ENCODE data around the gene EDAR. TPM values are rescaled to one million over a fixed set of nuclear protein-coding genes. Genes with fewer than 3 reads are reported as not detected.

Gene EDAR
- total RNA-seq, 2 experiments from 2014 or later = not detected

DNA sequence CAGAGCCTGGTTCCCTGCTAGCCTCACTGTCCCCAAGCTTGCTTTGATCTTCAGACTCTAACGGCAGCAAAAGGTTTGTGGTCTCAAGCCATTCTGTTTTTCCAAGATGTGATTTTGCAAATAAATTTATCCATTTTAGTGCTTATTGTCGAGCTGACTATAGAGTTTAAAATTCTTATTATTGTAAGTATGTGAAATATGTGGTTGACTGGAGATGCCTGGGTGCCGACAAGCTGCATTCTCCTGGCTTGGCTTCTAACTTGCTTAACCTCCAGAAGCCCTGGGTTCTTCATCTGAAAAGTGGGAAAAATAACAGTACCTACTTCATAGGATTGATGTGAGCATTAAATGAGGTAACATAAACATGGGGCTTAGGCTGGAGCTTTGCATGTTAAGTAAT lies 9.9 kb upstream of the EDAR start:
- Mint-ChIP-seq H3K9me3 (ENCODE audit: insufficient read depth) (no peaks in the 10 kb centered on the region), H3K27ac (no peak overlapping the region), H3K4me1 (ENCODE audit: low read depth) (peaks cover 7% of the 10 kb centered on the region), H3K36me3 (ENCODE audit: low read depth) (no peaks in the 10 kb centered on the region), H3K4me3 (no peak overlapping the region), H3K27me3 (ENCODE audit: low read depth) (no peaks in the 10 kb centered on the region)
- ChIA-PET CTCF (no interaction called here), POLR2A (no interaction called here)
- no peak for ATAC-seq
- no peak for DNase-seq

DNA sequence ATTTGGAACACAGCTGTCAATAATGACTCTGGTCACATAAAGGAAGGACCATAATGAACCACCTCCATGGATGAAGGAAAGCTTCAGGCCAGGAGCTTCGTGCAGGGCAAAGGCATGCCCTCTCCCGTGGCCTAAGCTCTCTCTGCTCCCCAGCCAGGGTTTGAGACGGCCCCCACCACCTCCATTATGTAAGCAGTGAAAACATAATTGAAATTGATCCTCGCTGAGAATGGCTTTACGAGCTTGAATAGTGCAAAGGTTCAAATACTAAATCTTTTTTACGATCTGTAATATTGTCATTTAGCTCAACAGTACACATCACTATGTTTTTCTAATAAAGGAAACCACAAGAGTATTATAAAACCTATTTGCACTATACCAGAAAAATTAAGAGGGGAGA lies 5.2 kb upstream of the EDAR start:
- H3K27me3 Mint-ChIP-seq (ENCODE audit: low read depth) = no peaks in the 10 kb centered on the region
- no peak overlapping the region for H3K27ac Mint-ChIP-seq
- DNase-seq (no peak), ATAC-seq (no peak)
- no peak overlapping the region for H3K4me3 Mint-ChIP-seq
- ChIA-PET CTCF (interaction anchor here (0.7 kb wide), 1 partner anchor 13 kb away, joined by 3 read pairs; no protein-coding TSS in a partner anchor), POLR2A (no interaction called here)
- H3K4me1 Mint-ChIP-seq (ENCODE audit: low read depth) = no peaks in the 10 kb centered on the region
- H3K9me3 Mint-ChIP-seq (ENCODE audit: insufficient read depth) = no peaks in the 10 kb centered on the region
- no peaks in the 10 kb centered on the region for H3K36me3 Mint-ChIP-seq (ENCODE audit: low read depth)

DNA sequence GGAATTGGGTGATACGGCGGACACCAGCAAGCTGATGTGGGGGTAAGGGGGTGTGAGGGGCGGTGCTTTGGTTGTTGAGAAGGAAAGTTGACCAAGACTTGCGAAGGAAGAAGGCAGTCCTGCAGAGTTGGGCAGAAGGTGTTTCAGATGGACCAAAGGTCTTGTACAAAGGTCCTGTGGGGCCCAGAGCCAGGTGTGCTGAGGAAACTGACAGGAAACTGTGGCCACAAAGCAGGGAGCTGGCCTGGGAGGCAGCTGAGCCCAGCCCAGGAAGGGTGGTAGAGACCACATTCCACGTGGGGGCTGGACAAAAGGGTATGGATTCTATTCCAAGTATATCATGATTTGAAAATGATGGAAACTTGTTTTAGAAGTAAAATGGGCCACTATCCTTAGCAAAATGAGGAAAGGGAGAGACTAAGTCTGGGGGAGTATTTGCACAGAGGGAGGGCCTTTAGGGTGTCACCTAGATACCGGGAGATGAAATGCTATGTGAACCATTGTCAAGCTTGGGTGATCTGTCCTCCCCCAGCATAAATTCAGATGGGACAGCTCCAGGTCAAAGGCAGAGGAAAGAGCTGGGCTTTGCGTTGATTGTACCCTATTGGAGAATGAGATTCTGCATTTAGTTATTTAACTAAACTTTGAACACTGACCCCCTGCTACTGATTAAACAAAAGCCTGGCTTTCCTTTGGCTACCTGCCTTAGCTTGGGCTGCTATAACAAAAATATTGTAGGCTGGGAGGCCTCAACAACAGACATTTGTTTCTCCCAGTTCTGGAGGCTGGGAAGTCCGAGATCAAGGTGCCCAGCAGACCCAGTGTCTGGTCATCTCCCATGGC lies 4.3 kb upstream of the EDAR start:
- ATAC-seq (no peak), DNase-seq (no peak)
- no peak overlapping the region for H3K4me3 Mint-ChIP-seq
- H3K27ac Mint-ChIP-seq = no peak overlapping the region
- H3K27me3 Mint-ChIP-seq (ENCODE audit: low read depth) = no peaks in the 10 kb centered on the region
- H3K4me1 Mint-ChIP-seq (ENCODE audit: low read depth) = no peaks in the 10 kb centered on the region
- H3K9me3 Mint-ChIP-seq (ENCODE audit: insufficient read depth) = no peaks in the 10 kb centered on the region
- no peaks in the 10 kb centered on the region for H3K36me3 Mint-ChIP-seq (ENCODE audit: low read depth)
- CTCF ChIA-PET = interaction anchor here (0.7 kb wide), 1 partner anchor 14 kb away, joined by 3 read pairs; no protein-coding TSS in a partner anchor
- POLR2A ChIA-PET = no interaction called here

DNA sequence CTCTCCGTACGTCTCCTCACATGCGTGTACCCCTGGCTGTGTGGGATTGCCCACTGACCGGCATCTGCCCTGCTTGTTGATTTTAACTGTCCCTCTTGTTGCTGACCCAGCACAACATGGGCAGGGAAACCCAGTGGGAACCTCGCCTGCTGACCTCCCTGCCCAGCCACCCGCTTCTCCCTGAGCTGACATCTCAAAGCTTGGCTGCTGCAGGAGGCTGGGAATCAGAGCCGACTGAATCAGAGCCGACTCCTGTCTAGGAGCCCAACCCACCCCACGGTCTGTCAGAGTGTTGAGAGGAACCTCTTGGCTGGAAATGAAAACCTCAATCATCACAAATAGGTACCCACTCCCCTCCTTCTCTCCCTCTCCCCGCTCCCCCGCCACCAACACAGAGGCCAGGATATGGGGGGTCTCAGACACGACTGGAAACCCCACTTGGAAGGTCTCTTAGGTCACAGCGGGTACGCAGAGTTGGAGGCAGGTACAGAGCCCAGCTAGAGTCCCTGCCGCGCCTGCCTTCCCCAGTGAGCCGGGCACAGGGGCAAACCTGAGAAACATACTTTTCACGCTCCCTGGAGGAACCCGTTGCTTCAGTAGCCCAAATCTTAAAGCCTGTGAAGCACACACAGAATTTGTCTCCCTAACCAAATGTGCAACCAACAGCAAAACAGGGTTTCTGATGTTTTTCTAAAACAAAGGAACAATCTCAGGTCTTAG lies 784 bp downstream of the EDAR start:
- Mint-ChIP-seq H3K4me3 (no peak overlapping the region), H3K27ac (no peak overlapping the region), H3K4me1 (ENCODE audit: low read depth) (peaks cover 18% of the 10 kb centered on the region)

DNA sequence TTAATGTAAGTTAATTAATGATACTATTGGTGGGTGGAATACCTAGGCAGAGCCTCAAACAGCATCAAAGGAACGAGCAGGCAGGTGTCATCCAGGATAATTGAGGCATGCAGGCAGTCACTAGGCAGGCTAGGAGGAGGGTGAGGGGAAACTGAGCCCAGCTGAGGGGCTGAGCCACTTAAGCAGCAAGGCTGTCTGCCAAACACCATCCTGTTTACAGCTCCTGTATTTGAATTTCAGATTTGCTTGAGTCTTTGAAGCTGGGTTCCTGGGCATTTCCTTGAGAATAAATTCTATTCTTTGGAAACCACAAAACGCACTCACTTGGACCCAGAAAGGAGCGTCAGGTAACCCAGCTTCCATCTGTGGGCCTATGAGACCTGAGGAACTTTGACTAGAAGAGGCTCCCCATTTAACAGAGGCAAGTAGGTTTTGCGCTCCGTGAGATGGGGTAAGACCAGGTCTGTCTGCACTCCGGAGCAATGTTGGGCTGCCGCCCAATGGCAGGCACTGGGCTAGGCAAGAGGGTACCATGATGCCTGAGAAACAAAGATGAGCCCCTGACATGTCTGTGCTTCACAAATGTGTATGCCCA lies 2.0 kb downstream of the EDAR start:
- DNase-seq = peak; percentile 30

More for the DNA sequence above, 784 bp downstream of the EDAR start:
- Mint-ChIP-seq H3K9me3 (ENCODE audit: insufficient read depth) (no peaks in the 10 kb centered on the region), H3K27me3 (ENCODE audit: low read depth) (peaks cover 2% of the 10 kb centered on the region), H3K36me3 (ENCODE audit: low read depth) (no peaks in the 10 kb centered on the region)
- DNase-seq (no peak), ATAC-seq (no peak)
- POLR2A ChIA-PET = no interaction called here
- CTCF ChIA-PET = interaction anchor here (0.9 to 7.0 kb wide), 6 partner anchors 11 to 522 kb away, joined by 3 to 42 read pairs (median 8); no protein-coding TSS in a partner anchor

DNA sequence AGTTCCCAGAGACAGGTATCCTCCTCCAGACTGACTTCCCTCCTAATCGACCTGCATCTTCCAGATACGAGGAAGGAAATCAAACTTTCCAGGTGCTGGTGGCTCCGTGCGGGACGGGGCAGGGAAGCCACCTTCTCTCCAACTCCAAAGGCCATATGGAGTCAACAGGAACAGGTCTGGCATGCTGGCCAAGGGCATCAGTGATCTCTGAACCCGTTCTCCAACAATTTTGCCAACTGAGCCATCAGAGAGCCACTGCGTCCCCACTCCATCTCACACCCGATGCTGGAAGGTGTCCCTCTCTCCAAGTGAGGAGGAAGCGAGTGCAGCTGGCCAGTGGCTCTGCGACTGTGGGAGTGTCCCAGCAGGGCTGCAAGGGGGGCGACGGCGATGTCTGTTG lies 5.4 kb downstream of the EDAR start:
- ChIA-PET POLR2A (no interaction called here), CTCF (no interaction called here)
- H3K27me3 Mint-ChIP-seq (ENCODE audit: low read depth) = peaks cover 2% of the 10 kb centered on the region
- H3K4me3 Mint-ChIP-seq = no peak overlapping the region
- no peak for ATAC-seq
- no peaks in the 10 kb centered on the region for H3K36me3 Mint-ChIP-seq (ENCODE audit: low read depth)
- peaks cover 26% of the 10 kb centered on the region for H3K4me1 Mint-ChIP-seq (ENCODE audit: low read depth)
- no peak overlapping the region for H3K27ac Mint-ChIP-seq
- no peak for DNase-seq
- no peaks in the 10 kb centered on the region for H3K9me3 Mint-ChIP-seq (ENCODE audit: insufficient read depth)

More for the DNA sequence above, 2.0 kb downstream of the EDAR start:
- no peaks in the 10 kb centered on the region for H3K9me3 Mint-ChIP-seq (ENCODE audit: insufficient read depth)
- H3K27ac Mint-ChIP-seq = no peak overlapping the region
- ChIA-PET POLR2A (no interaction called here), CTCF (interaction anchor here (0.9 to 7.0 kb wide), 8 partner anchors 9 to 131 kb away, joined by 3 to 42 read pairs (median 6); no protein-coding TSS in a partner anchor)
- no peak overlapping the region for H3K4me3 Mint-ChIP-seq
- H3K36me3 Mint-ChIP-seq (ENCODE audit: low read depth) = no peaks in the 10 kb centered on the region
- peaks cover 20% of the 10 kb centered on the region for H3K4me1 Mint-ChIP-seq (ENCODE audit: low read depth)
- ATAC-seq = peak; percentile 50
- peaks cover 2% of the 10 kb centered on the region for H3K27me3 Mint-ChIP-seq (ENCODE audit: low read depth)

DNA sequence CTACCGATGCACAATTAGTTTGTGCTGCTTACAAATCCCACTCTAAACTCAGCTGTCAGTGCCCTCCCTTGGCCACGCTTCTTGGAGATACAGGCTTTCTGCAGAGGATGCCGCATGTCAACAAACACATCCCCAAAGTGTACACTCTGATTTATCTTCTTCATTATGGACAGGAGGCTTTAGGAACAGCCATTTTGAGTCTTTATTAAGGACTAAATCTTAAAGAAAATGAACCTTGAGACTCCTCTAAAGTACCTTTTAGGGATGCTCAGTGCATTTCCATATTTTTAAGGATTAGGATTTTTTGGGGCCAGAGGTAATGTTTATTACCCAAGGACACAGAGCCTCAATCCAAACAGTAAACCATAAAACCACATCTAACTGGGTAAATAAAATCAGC lies 6.0 kb downstream of the EDAR start:
- POLR2A ChIA-PET = no interaction called here
- ATAC-seq (no peak), DNase-seq (no peak)
- peaks cover 1% of the 10 kb centered on the region for H3K27me3 Mint-ChIP-seq (ENCODE audit: low read depth)
- no peak overlapping the region for H3K27ac Mint-ChIP-seq
- H3K36me3 Mint-ChIP-seq (ENCODE audit: low read depth) = no peaks in the 10 kb centered on the region
- no peak overlapping the region for H3K4me3 Mint-ChIP-seq
- CTCF ChIA-PET = no interaction called here
- H3K9me3 Mint-ChIP-seq (ENCODE audit: insufficient read depth) = no peaks in the 10 kb centered on the region
- H3K4me1 Mint-ChIP-seq (ENCODE audit: low read depth) = peaks cover 25% of the 10 kb centered on the region

DNA sequence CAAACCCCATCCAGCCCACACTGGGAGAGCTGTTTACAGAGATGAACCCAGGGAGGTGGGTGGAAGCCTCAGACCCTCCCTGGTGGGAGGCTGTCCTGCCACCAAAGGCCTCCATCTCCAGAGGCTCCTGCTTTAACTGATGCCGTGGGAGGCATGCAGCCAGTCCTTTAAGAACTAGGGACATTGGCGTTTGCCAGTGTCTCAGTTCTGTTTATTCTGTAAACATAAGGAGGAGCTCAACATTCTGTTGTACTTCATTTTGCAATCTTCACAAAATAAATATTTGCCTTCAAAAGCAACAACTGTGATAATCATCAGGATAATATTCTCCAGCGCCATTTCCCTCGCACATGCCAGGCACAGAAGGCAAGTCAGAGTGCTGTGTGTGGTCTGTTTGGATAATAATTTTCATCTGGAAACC lies 6.8 kb downstream of the EDAR start:
- Mint-ChIP-seq H3K4me3 (no peak overlapping the region), H3K4me1 (ENCODE audit: low read depth) (peaks cover 18% of the 10 kb centered on the region), H3K9me3 (ENCODE audit: insufficient read depth) (no peaks in the 10 kb centered on the region), H3K36me3 (ENCODE audit: low read depth) (no peaks in the 10 kb centered on the region), H3K27me3 (ENCODE audit: low read depth) (no peaks in the 10 kb centered on the region), H3K27ac (no peak overlapping the region)
- POLR2A ChIA-PET = no interaction called here
- DNase-seq (no peak), ATAC-seq (no peak)
- CTCF ChIA-PET = interaction anchor here (0.7 kb wide), 1 partner anchor 53 kb away, joined by 3 read pairs; no protein-coding TSS in a partner anchor

DNA sequence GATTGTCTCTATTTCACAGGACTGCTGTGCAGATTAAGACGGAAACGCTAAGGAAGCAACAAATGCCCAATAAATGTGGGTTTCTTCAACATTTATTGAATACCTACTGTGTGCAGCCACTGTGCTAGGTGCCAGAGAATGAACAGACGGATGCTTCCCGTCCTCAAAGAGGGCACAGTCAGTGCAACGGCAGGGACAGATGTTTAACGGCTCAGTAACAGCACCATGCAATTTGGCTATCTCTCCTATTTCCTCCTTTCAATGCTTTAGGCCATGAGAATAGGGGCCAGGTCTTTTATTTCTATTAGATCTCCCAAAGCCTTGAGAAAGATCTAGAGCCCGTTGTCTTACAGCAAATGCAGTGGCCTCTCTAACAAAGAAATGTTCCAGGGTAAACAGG lies 7.2 kb downstream of the EDAR start:
- peaks cover 14% of the 10 kb centered on the region for H3K4me1 Mint-ChIP-seq (ENCODE audit: low read depth)
- H3K4me3 Mint-ChIP-seq = no peak overlapping the region
- H3K27me3 Mint-ChIP-seq (ENCODE audit: low read depth) = no peaks in the 10 kb centered on the region
- no peak overlapping the region for H3K27ac Mint-ChIP-seq
- ChIA-PET CTCF (no interaction called here), POLR2A (no interaction called here)
- ATAC-seq (no peak), DNase-seq (no peak)
- no peaks in the 10 kb centered on the region for H3K36me3 Mint-ChIP-seq (ENCODE audit: low read depth)
- no peaks in the 10 kb centered on the region for H3K9me3 Mint-ChIP-seq (ENCODE audit: insufficient read depth)

DNA sequence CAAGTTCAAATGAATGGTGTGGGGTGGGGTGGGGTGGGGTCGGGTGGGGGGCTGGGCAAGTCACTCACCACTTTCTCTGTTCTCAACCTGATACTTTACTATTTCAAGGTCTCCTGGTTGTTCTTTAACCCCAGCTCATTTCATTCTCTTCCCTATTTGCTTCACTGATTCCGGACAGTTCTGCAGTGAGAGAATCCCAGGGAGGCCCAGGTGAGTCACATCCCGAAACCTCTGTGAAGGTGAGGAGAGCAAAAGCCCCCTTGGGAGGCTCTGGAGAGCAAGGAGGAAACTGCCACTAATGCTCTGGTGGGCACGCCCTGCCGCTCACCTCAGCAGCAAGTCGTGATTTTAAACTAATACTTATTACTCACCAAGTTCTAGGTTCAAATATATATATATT lies 8.9 kb downstream of the EDAR start:
- Mint-ChIP-seq H3K27ac (no peak overlapping the region), H3K4me1 (ENCODE audit: low read depth) (peaks cover 11% of the 10 kb centered on the region), H3K4me3 (no peak overlapping the region), H3K36me3 (ENCODE audit: low read depth) (no peaks in the 10 kb centered on the region), H3K27me3 (ENCODE audit: low read depth) (no peaks in the 10 kb centered on the region), H3K9me3 (ENCODE audit: insufficient read depth) (no peaks in the 10 kb centered on the region)
- CTCF ChIA-PET = no interaction called here
- ATAC-seq (no peak), DNase-seq (no peak)
- POLR2A ChIA-PET = no interaction called here

DNA sequence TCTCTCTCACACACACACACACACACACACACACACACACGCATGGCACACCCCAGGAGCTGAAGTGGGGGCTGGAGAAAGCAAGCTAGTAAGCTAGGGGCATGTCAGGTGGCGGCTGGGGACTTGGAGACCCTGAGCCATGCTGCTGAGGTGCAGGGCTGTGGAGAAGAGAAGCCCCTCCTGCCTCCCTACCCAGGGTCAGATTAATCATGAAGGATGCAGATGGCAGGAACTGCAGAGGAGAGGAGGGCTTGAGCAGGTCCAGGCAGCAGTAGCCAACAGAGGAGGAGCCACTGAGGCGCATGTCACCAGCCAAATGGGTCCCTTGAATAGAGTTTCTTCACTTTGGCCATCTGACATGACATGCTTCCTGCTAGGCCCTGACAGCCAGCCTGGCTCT lies 9.6 kb downstream of the EDAR start:
- ATAC-seq (no peak), DNase-seq (no peak)
- H3K27ac Mint-ChIP-seq = no peak overlapping the region
- no peaks in the 10 kb centered on the region for H3K27me3 Mint-ChIP-seq (ENCODE audit: low read depth)
- H3K4me1 Mint-ChIP-seq (ENCODE audit: low read depth) = peaks cover 14% of the 10 kb centered on the region
- ChIA-PET CTCF (no interaction called here), POLR2A (no interaction called here)
- no peaks in the 10 kb centered on the region for H3K9me3 Mint-ChIP-seq (ENCODE audit: insufficient read depth)
- no peaks in the 10 kb centered on the region for H3K36me3 Mint-ChIP-seq (ENCODE audit: low read depth)
- no peak overlapping the region for H3K4me3 Mint-ChIP-seq

DNA sequence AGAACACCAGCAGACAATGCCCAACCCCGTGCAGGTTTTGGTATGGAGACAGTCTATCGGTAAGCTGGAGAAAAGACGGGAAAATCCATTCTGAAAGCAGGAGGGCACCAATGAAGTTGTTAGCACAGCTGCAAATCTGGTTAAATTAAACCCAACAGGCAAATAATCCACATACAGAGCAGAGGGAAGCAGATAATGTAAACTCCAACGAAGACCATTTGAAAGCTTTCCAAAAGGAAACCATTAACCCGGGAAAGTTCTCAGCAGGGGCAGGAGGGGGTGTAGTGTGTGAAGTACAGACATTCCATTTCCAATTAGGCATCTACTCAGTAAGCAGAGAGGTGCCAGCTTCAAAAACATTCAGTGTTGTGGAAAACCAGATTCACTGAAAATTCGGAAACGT lies 10.3 kb downstream of the EDAR start:
- no peaks in the 10 kb centered on the region for H3K9me3 Mint-ChIP-seq (ENCODE audit: insufficient read depth)
- no peak overlapping the region for H3K4me3 Mint-ChIP-seq
- no peaks in the 10 kb centered on the region for H3K36me3 Mint-ChIP-seq (ENCODE audit: low read depth)
- peaks cover 14% of the 10 kb centered on the region for H3K4me1 Mint-ChIP-seq (ENCODE audit: low read depth)
- ChIA-PET POLR2A (no interaction called here), CTCF (interaction anchor here (1.7 kb wide), 1 partner anchor 50 kb away, joined by 4 read pairs; no protein-coding TSS in a partner anchor)
- H3K27ac Mint-ChIP-seq = no peak overlapping the region
- no peak for ATAC-seq
- DNase-seq = no peak
- no peaks in the 10 kb centered on the region for H3K27me3 Mint-ChIP-seq (ENCODE audit: low read depth)

Data from activated CD8-positive, alpha-beta T cell treated with anti-CD3 and anti-CD28 coated beads, Interleukin-2, amount 10 ng/mL, durations not matched to agents 7 days and 5 days (primary cell).